GM21786 (cell line): ENCODE measurements around the gene TRAF4.
A peak's percentile ranks its signal among the peaks of the same experiment; 100 is the strongest.
"Not testable (repeated sequence)": the region's sequence is repeated elsewhere in the genome, so short reads cannot be mapped to it uniquely, and the experiment has no call there.

Experiments used
- ATAC-seq: cut with Tn5 transposase; IDR thresholded peaks from one replicate; pipeline ENCODE4 v1.9.1; 2021; ENCODE audit not compliant: unreplicated experiment

The TRAF4 gene

DNA sequence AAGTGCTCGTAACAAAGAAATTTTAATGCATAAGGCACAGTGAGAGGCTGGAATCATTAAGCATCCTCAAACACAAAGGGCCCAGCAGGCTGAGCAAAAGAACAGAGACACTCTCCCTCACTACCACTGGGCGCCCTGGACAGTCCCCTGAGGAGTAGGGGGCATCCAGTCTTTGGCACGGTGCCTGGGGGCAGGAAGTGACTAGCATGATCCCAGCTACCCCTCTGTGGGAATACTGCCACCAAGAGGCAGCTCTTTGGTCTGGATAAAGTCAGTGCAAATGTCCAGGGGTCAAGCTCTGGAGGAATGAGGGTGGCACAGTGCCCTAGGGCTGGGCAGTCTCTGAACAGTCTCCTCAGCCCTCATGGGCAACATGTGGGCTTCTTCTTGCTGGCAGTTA, 29.5 kb upstream of the TRAF4 start:
- ATAC-seq = no peak

DNA sequence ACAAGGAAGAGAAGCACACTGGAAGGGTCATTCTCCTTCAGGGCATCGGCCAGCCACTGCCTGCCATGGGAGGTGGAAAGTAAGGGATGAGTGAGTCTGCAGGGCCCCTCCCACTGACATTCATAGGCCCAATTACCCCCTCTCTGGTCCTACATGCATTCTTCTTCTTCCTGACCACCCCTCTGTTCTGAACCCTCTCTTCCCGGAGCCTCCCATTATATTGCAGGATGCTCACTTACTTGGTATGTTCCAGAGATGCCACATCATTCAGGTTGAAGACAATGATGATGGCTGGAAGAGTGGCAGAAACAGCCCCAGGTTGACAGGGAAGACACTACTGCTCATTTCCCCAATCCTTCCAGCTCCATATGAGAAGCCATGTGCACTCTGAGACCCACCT, 28.6 kb upstream of the TRAF4 start:
- no peak for ATAC-seq

DNA sequence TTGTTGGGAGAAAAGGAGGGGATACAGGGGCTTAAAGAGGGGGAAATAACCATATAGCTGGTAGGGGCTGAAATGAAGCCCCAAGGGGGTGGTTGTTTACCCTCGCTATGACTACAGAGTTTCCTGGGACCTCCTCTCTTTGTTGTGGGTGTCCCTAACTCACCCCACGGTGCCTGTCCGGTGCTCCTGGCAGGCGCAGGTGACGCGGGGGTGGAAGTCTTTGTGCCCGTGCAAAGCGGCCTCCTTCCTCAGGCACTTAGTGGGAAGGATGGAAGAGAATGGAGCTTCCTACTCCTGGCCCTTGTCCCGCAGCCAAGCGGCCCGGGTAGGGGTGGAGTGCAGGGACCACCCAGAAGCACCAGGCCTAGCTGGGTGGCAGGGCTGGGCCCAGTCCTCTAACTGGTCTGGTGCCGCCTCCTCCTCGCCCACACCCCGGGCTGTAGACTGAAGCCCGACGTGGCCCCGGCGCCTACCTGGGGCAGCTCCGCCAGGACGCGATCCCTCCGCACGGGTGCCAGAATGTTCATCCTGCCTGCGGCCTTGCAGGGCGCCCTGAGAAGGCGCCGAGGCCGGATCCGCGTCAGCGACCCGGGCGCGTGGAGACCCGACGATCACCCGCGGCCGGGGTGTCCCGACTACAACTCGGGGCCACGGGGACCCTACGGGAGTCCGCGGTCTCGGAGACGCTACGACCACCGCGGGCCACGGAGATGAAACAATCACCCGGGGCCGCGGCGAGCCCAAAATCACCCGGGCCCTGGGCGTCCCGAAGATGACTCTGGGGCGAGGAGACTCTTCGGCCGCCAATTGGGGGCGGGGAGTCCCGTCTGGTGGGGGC, 26.9 kb upstream of the TRAF4 start:
- no peak for ATAC-seq

- no peak for ATAC-seq
These were observed 26.1 kb upstream of the TRAF4 start, which contains the start of gene RAB34 for GRCh38 chr17:28717578-28718332. TSS of gene RAB34 (minus strand) at chr17:28717868. CDS start at chr17:28717266, 602 bp downstream.

DNA sequence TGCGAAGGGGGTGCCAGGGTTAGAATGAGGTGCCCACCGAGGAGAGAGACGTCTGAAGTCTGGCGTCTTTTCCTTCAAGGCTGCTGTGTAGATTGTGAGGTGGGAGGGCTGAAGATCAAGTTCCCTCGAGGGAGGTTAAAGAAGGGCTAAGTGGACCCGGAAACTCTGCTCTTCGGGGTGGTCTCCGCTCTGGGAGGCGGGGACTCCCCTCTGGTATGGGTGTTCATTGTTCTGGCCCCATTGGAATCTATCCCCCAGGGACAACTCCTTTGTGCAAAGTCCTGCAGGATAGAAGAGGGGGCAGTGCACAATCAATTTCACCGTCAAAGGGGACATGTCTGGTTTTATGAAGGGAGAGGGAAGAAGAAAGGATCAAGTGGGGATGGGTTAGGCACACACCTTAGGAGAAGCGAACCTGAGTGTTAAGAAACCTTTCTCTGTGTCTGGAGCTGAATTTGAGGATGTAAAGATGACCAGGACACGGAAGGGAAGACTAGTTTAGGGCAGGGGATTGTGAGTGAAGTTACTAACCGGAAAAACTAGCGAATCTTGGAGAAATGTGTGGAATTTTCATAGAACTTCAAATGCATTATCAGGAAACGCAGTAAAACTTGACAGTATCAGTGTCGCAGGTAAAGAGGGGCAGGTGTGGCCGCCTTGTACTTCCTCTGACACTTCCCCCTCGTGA, 25.3 kb upstream of the TRAF4 start:
- ATAC-seq = no peak

DNA sequence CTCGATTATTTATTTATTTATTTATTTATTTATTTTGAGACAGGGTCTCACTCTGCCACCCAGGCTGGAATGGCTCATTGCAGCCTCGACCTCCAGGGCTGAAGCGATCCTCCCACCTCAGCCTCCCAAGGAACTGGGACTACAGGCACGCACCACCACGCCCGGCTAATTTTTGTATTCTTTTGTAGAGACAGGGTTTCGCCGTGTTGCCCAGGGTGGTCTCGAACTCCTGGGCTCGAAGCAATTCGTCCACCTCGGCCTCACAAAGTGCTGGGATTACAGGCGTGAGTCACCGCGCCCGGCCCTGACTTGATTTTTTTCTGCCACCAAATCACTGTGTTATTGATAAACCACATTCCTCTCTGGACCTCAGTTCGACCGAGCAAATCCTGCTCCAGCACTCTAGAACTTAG, 24.8 kb upstream of the TRAF4 start:
- no peak for ATAC-seq

- no peak for ATAC-seq
These were observed 23.4 kb upstream of the TRAF4 start for GRCh38 chr17:28720247-28720996.

- ATAC-seq = not testable (repeated sequence)
These were observed 22.8 kb upstream of the TRAF4 start for GRCh38 chr17:28720997-28721329.

GRCh38 chr17:28722417-28723158, 21.2 kb upstream of the TRAF4 start:
- ATAC-seq = no peak

DNA sequence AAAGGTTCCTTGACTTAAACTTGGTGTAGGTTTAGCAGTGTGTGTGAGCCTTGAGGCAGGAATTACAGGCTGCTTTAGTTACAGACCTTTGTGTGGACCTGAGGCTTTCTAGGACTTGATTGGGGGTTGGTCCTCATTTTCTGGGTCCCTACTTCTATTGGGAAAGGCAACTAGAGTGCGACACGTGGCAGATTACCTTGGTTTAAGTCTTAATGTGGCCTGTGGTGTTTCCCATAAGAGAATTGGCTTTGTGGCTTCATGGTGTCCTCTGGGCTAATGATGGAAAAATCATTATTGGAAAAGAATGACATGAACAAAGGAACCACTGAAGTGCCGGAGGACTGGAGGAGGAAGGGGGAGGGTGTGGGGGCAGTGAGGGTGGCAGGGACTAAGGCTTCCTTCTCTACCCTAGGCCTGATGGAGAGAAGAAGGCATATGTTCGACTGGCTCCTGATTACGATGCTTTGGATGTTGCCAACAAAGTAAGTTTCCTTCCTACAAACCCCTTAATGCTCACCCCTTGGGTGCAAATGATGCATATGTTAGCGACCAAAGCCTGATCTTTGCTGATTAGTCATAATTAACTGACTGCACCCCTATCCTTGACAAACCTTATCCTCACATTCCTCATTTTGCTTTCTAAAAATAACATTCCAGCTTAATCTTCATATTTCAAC, 20.5 kb upstream of the TRAF4 start:
- ATAC-seq = no peak

- not testable (repeated sequence) for ATAC-seq
These were observed 19.8 kb upstream of the TRAF4 start for GRCh38 chr17:28723836-28724499.

GRCh38 chr17:28724500-28725165, 19.2 kb upstream of the TRAF4 start:
- ATAC-seq = no peak

DNA sequence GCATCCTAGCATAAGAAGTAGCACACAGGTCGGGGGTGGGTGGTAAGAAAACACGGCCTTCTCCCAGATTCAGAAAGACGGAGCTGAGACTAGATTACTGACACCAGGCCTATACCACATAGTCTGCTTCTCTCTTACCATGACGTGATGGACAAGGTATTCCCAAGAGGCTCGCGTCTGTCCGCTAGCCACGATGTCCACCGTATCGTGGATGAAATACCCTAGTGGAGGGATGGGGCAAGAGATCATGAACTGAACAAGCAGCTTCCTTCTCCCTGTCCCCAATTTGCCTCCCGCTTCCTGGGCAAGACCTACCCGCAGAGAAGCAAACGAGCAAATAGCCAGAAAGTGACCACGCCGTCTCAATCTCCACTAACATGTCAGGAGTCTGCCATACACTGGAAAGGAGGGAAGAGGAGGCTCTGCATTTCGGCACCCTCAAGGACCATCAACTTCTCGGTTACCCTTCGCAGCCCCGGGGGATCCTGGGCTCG, 18.6 kb upstream of the TRAF4 start:
- no peak for ATAC-seq

DNA sequence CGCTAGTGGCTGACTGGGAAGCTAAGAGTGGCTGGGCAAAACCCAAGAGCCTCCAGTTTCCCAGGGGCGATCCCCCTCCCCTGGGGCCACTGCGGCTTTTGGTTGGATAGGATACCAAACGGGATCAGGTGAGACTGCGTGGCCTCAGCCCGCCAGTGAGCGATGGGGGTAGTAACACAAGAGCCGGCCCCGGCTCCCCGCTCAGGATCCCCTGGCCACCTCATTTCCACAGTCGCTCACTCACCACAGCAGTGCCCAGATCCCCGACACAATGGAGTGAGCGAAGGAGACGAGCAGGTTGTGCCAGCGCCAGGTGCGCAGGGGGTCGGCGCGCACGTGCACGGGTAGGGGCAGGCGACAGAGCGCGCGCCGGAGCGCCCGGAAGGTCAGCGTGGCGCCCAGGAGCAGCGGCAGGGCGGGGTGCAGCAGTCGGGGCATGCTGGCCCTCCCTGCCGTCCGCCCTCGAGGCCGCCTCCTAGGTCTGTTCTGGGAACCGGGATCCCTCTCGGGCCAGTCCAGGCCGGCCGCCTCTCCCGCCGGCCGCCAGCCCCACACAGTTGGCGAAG, 18.1 kb upstream of the TRAF4 start:
- ATAC-seq = no peak

DNA sequence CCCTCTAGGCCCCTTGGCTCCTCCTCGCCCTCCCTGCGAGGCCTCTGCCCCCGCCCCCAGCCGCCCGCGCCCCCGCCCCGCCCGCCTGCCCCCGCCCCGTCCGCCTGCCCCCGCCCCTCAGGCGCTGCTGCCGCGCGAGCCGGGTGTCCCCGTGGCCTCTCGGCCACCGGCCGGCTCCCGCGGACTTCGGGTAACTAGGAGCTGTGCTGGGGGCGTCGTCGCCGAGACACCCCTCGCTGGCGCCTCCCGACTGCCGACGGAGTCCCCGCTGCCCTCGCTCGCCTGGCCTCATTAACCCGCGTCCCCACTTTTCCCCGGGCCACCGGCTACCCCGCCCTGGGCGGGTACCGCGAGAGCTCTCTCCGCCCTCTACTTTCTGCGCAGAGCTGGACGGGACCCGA, 17.6 kb upstream of the TRAF4 start, which contains the start of gene TLCD1:
TSS of gene TLCD1 (minus strand) at position 8 of the 401 bp plus-strand sequence. CDS start 136 bp downstream, outside the sequence.
- ATAC-seq = no peak

DNA sequence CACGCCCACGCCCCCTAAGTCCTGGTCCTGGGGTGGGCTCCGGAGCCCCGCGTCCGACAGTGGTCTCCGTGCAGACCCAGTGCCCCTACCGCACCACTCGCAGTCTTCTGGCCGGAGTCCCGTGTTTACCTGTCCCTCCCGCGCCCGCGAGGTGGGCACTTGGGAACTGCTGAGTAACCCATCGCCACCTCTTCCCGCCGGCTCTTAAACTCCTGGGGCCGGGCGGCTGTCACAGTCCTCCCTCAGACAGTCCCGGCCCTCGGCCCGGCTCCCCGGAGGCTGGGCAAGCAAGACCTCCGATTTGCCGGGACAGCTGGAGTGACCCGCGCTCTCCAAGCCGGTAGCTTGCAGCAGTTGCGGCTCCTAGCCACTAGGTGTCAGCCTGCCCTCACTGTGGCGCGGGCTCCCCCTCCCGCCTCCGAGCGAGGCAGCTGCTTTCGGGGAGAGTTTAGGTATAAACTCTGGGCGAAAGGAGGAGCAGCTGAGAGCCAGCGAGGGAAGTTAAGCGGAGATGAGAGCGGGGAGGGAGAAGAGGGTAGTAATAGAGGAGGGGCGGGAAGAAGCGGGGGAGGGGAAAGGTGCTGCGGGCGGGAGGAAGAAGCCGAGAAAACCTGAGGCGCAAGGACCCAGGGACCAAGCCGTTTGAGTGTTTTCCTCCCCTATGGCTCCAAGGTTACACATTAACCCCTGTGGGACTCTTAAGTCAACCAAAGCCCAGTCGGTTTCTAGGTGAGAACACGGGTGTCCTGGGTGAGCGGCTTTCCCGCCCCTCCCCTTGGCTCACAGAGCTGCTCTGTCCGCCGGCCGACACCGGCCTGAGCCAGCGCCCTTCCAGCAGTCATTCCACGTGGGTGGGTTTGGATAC, 17.0 kb upstream of the TRAF4 start:
- ATAC-seq = peak; percentile 35
